ENCODE results near the gene CORO1C. TPM values are rescaled to one million over a fixed set of nuclear protein-coding genes. Genes with fewer than 3 reads are reported as not detected.
"Not testable (repeated sequence)": the region's sequence is repeated elsewhere in the genome, so short reads cannot be mapped to it uniquely, and the experiment has no call there.

CORO1C gene
- total RNA-seq, 1 donor, result 99.1 TPM

DNA sequence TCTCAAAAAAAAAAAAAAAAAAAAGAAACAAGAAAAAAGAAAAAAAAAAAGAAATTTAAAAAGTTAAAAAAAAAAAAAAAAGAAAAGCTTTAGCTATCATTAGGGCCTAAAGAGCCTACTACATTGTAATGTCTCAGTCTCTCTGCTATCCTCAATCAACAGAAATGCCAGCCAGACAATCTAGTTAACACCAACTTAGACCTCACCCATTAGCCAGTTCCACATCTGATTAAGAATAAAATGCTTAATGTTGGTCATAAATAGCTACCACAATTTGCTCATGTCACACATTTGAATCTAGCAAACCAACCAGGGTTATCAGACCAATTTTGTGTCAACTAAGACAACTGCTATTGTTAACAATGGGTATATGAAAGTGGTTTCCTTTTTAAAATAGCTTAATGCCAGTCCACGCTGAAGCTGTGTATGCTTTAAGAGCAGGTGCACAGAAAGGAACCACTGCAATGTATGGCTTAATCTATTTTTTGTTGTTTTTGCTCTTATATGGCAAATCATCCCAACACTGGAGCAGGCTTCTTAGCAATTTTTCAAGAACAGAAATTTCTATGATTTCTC, 52.1 kb downstream of the CORO1C start:
- DNase-seq (ENCODE audit: low read depth in 2 of 3, low spot score in 2 of 3), result no peak

DNA sequence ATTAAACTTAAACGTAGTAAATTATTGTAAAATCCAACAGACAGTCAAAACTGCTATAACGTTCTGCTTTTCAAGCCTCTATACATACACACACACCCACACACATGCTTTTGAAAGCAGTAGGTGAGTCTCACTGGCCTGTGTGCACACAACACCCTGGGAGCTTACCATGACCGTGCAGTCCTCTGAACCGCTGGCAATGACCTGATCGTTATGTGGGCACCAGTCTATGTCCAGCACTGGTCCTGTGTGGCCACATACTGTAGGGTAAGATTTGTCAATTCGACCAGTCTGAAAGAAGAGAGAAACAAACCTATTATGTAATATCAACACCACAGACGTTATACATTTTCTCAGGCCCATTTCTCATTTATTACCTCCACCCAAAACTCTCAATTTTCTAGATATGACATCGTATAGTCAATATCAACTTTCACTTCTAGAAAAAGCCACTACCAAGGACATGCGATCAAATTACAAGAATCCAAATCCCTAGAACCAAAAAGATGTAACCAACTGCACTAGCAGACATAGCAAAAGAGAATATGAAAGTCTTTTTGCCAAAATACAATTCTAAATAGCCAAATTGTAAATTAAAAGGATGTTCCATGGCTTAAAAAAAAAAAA, 53.1 kb downstream of the CORO1C start:
- no peak for DNase-seq (ENCODE audit: low read depth in 2 of 3, low spot score in 2 of 3)

DNA sequence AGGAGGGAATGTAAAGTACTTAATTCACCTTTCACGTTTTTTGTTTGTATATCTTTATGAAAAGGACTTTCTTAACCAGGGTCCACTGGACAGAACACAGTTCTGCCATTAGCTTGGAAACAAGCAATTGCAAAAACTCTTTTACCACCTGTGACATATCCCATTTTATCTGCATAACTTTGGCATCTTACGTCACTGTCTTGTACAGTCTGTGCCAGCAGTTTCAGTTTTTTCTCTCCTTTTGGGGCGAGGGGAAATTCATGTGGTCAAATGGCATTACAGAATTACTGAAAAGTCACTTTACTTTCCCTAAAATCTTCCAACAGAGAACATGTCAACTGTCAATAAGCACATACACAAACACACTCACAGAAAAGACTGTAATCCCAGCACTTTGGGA, 53.9 kb downstream of the CORO1C start:
- DNase-seq (ENCODE audit: low read depth in 2 of 3, low spot score in 2 of 3), result no peak

DNA sequence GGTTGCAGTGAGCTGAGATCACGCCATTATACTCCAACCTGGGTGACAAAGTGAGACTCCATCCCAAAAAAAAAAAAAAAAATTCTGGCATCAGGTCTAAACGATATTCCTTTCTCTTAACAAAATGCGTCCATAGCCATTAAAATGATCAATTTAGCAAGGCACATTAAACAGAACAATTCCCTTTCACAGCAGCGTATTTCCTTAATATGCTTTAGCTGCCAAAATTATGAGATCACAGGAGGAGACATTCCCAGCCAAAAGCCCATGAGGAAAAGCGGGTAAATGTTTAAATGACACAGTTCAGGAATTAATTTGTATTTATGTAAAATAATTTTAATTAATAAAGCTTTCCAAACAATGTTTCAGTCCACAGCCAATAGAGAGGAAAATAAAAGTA, 54.6 kb downstream of the CORO1C start:
- no peak for DNase-seq (ENCODE audit: low read depth in 2 of 3, low spot score in 2 of 3)

DNA sequence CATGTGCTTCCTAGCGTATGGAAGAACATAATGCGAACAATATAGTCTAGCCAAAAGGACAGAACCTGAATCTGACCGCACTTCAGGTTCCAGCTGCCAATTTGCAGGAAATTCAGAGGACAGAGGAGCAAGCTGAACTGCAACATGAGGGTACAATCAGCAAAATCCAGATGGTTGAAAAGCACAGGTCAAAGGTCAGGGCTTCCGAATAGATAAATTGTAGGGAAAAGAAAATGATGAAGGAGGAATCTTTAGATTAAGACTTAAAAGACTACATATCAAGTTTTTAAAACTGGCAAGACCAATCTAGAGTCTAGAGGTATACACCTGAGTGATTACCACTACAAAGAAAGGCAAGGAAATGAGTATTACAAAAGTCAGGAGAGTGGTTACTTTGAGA, 55.5 kb downstream of the CORO1C start:
- no peak for DNase-seq (ENCODE audit: low read depth in 2 of 3, low spot score in 2 of 3)

DNA sequence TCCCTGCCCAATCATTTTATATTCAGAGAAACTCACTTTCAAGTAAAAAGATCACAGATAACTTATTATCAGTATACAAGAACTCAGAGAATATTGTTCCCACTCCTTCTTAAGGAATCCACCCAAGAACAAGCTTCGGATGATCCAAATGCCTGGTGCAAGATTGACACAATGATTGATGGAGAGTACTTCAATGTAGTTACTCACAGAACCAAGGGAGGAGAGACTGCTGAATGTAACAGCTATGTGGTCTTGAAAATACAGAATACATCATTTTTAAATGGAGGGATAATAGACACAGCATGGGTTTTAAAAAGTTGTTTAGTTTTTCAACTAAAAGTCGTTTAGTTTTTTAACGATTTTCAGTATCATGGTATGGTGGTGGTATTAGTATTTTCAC, 59.3 kb downstream of the CORO1C start:
- no peak for DNase-seq (ENCODE audit: low read depth in 2 of 3, low spot score in 2 of 3)

DNA sequence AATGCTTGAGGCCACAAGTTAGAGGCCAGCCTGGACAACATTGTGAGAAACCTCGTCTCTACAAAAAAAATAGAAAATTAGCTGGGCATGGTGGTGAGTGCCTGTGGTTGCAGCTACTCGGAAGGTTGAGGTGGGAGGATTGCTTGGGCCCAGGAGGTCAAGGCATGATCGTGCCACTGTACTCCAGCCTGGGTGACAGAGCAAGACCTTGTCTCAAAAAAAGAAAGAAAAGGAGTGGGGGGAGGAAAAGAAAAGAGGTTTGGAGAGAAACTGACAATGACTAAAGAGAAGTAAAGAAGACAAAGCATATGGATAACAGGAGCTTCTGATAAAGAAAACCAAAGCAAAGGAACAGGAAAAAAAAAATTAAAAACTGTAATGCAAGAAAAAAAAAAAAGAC, 60.2 kb downstream of the CORO1C start:
- DNase-seq (ENCODE audit: low read depth in 2 of 3, low spot score in 2 of 3), result no peak

DNA sequence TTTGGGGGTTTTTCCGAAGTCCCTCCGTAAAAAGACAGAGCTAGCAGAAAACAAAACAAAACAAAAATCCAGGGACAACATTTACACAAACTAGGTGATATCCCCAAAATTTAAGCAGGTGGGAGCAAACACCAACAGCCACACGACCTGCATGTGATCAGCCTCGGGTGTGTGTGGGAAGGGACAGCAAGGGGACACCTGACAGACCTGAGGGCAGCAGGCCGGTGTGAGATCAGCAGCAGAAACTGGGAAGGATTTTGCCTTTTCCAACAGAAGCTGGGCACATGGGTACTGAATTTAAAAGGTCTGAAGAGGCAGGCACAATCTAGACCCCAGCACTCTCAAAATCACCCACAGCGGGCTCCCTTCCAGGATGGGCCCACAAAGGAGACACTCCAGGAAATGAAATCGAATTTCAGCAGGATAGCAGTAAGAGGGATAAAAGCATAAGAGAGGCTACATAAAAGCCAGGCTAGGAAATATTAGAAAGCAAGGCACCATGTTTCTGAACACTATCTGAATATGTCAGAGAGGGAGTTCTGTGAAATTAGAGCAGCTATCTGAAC, 61.2 kb downstream of the CORO1C start:
- no peak for DNase-seq (ENCODE audit: low read depth in 2 of 3, low spot score in 2 of 3)

DNA sequence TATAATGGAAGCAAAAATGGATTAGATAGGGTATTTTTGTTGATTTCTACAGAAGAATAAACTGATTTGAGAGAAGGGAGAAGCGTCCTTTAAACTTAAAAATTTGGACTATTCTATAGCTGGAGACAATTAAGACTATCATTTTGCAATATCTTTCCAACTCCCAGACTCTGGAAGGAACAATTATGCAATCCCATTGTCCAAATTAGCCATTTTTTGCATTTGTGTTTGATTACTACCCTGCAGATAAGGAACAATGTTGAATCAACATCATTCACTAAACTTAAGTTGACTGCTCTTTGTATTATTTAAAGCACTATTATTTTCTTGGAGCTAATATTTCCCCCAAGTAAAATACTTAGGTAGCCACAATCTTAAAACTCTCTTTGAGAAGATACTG, 62.8 kb downstream of the CORO1C start:
- DNase-seq (ENCODE audit: low read depth in 2 of 3, low spot score in 2 of 3), result no peak

DNA sequence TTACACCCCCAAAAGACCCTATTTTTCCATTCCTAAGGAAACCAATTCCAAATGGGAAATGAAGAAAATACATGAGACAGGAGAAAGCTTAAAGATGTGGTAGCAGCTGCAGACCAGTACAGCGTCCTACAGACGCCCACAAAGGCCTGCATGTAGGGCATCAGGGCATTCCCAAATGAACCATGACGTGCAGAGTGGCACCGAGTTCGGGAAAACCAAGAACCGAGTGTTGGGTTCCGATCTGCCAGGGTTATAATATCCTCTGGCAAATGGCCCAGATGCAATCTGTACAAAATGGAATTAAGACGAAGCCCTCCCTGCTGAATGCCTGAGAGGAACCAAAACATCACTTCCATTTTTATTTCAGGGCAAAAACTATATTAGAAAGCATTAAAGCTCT, 63.3 kb downstream of the CORO1C start:
- no peak for DNase-seq (ENCODE audit: low read depth in 2 of 3, low spot score in 2 of 3)

DNA sequence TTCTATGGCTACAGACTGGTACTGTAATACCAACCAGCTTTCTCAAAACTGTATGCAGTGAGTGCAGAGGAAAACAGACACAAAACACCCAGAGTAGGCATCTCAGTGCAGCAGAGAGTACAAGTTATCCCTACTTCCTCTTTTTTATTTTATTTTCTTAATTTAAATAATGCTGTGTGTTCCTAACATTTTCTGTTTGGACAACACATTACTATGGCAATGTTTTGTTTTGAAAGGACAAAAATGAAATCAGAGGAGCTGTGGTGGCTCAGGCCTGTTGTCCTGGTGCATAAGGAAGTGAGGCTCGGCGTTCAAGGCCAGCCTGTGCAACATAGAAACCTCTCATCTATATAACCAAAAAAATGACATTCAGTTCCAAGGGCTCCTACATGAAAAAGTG, 64.0 kb downstream of the CORO1C start:
- peak in 2 of 3 donors; percentile 54 to 86 for DNase-seq (ENCODE audit: low read depth in 2 of 3, low spot score in 2 of 3)

DNA sequence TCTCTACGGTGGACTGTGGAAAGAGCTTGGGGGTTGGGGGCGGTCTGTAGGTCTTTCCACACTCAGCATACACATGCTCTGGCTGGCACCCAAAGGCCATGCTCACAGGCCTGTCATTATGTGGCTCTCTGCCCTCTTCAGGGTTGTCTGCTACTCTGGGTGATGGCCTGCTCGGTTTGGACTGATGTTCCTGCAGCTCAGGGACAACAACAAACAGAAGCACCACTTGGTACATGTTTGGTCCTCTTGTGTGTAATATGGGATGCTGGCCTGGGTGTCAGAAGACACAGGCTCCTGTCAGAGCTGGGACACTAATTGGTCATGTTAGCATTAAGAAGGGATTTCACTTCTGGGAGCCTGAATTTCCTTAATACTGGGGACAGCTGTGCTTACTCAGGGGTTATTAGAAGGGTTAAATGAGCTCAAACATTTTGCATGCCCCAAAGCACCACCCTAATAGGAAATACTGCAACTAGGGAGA, 64.9 kb downstream of the CORO1C start:
- DNase-seq (ENCODE audit: low read depth in 2 of 3, low spot score in 2 of 3), result no peak

DNA sequence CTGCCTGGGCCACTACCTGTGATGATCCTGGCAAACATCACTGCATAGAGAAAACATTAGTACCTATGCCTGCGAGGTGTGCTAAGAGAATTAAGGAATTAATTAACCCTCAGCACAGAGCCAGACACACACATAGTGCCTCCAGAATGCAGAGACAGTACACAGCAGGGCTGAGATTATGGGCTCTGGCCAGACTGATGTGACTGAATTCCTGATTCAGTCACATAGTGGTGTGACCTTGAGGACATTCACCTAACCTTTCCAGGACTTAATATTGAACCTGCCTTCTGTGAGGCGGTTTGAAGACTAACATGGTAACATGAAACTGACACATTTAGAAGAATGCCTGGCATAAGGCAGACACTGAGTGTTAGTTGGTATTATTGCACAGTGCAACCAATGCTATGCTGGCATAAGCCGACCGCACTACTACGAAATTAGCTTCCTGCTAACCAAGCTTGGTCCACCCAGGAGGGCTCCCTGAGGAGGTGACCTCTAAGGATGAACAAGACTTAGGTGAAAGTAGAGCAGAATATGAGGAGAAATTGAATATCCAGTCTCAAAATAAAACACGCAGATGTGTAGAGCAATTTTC, 65.6 kb downstream of the CORO1C start:
- DNase-seq (ENCODE audit: low read depth in 2 of 3, low spot score in 2 of 3), result no peak

DNA sequence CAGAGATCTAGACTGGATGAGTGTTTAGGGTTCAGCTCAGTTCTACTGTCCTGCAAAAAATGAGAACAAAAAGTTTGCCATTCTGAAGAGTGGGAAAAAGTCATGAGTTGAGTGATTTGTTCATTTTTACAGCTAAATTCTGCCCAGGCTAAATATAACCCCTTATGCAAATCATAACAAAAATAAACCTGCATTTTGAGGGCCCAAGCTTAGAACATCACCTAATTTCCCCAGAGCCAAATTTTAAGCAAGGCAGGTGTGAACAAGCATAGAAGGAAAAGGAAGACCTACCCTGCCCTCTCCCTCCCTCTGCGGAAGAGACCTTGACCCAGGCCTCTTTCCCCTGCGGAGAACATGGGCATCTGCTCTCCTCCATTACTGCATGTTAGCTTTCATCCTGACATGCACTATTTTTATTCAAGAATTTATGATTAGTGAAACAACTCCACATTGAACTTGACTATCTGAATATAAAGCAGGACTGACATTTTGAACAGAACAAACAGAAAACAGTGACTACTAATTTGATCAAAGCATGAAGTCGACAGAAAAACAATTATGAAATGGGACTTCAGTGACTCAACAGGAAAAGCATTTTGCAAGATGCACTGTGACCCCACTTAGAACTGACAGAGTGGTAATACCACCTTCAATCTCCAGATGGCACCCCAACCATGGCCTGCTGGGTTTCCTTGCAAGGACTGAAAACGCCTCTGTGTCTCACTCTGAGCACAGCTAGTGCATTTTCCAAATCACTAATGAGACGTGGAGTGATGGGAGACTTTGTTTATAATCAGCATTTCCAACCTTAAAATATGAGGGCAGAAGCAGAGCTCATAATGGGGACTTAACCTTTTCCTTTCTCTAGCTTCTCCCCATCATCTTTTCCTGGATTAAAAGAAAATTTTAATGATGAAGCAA, 66.7 kb downstream of the CORO1C start:
- DNase-seq (ENCODE audit: low read depth in 2 of 3, low spot score in 2 of 3), result peak; percentile 52 to 96 (median 91)

DNA sequence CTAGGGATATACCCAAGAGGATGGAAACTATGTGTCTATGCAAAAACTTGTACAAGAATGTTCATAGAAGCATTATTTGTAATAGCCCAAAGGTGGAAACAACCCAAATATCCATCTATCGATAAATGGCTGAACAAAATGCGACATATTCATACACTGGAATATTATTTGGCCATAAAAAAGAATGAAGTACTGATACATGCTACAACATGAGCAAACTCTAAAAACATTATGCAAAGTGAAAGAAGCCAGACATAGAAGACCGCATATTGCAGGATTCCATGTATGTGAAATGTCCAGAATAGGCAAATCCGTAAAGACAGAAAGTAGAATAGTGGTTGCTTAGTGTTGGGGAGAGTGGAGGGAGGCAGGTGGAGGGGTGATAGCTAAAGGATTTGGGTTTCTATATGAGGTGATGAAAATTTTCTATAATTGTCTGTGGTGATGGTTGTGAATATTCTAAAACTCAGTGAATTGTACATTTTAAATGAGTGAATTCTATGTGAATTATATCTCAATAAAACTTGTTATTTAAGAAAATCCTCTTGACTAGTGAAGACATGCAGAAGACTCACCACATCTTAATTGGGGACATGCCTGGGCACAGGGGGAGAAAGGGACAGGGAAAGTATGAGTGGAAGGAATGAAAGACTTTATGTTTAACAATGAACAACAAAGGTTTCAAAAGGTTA, 67.8 kb downstream of the CORO1C start:
- DNase-seq (ENCODE audit: low read depth in 2 of 3, low spot score in 2 of 3), result no peak

DNA sequence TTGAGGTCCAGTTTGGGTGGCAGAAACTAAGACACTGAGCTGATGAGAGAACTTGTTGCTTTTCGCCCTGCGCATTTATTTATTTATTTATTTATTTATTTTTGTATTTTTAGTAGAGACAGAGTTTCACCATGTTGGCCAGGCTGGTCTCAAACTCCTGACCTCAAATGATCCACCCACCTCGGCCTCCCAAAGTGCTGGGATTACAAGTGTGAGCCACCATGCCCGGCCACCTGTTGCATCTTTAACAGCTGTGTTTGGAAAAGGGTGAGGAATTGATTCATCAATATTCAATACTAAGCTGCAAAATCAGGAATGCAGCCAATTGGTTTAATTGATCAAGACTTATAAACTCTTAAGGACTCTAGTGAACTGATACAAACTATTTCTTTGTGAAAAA, 73.2 kb downstream of the CORO1C start:
- not testable (repeated sequence) for DNase-seq (ENCODE audit: low read depth in 2 of 3, low spot score in 2 of 3)

DNA sequence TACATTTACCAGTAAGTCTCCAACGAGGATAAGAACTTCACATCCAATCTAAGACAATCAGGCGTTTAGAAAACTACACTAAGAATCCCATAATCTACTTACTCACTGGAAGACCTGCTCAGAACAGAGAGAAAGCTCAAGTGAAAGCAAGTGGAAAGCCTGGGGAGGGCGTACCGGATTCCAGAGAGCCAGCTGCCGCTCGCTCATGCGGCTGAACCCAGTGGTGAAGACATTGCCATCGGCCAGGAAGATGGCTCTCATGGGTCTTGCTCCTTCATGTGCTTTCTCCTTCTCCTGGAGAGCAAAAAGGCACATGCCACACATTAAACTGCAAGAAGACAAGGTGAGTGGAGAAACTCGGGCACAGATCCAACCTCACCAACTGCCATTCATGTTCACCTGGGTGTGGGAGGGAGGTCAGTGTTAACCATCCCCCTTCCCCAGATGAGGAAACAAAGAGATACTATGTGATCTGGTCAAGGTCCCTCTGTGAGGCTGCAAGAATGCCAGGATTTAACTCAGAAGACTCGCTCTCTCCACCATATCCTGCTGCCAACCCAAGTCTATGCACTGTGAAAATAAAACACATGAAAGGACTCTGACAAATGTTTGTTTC, 74.1 kb downstream of the CORO1C start:
- no peak for DNase-seq (ENCODE audit: low read depth in 2 of 3, low spot score in 2 of 3)

DNA sequence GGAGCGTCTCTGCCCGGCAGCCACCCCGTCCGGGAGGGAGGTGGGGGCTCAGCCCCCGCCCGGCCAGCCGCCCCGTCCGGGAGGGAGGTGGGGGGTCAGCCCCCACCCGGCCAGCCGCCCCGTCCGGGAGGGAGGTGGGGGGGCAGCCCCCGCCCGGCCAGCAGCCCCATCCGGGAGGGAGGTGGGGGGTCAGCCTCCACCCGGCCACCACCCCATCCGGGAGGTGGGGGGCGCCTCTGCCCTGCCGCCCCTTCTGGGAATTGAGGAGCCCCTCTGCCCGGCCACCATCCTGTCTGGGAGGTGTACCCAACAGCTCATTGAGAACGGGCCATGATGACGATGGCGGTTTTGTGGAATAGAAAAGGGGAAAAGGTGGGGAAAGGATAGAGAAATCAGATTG, 75.1 kb downstream of the CORO1C start:
- not testable (repeated sequence) for DNase-seq (ENCODE audit: low read depth in 2 of 3, low spot score in 2 of 3)

DNA sequence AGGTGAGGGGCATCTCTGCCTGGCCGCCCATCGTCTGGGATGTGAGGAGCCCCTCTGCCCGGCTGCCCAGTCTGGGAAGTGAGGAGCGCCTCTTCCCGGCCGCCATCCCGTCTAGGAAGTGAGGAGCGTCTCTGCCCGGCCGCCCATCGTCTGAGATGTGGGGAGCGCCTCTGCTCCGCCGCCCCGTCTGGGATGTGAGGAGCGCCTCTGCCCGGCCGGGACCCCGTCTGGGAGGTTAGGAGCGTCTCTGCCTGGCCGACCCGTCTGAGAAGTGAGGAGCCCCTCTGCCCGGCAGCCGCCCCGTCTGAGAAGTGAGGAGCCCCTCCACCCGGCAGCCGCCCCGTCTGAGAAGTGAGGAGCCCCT, 75.5 kb downstream of the CORO1C start:
- DNase-seq (ENCODE audit: low read depth in 2 of 3, low spot score in 2 of 3), result not testable (repeated sequence)

DNA sequence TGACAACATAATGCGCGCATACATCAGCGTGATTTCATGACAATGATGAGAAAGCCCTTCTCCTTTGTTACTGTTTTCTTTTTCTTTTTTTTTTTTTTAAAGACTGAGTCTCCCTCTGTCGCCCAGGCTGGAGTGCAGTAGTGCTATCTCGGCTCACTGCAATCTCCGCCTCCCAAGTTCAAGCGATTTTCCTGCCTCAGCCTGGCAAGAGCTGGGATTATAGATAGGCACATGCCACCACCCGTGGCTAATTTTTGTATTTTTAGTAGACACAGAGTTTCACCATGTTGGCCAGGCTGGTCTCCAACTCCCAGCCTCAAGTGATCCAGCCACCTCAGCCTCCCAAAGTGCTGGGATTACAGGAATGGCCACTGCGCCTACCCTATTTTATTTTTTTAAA, 76.7 kb downstream of the CORO1C start:
- DNase-seq (ENCODE audit: low read depth in 2 of 3, low spot score in 2 of 3), result not testable (repeated sequence)
